SK-N-SH (cell line): Measurements from ENCODE around the gene LAMP2. TPM values are rescaled to one million over a fixed set of nuclear protein-coding genes. Genes with fewer than 3 reads are reported as not detected.
"Not testable (repeated sequence)": the region's sequence is repeated elsewhere in the genome, so short reads cannot be mapped to it uniquely, and the experiment has no call there.

Source experiments
- CTCF ChIA-PET: fragments of 300-600, 350-600 bp; formaldehyde crosslinking; extraction: SDS; loops from one replicate; lab custom pipeline; 2021; lab: Yijun Ruan, JAX
- POLR2A ChIA-PET: fragments of 350-600 bp; sonication (Branson Sonifier 250); formaldehyde crosslinking; extraction: SDS; loops from one replicate; lab custom pipeline; 2020; ENCODE audit warnings: antibody characterized with exemption, inconsistent platforms; lab: Yijun Ruan, JAX
- DNase-seq: peaks from one replicate; pipeline ENCODE4 v3.0.0; 2012
- H2AFZ ChIP-seq: fragments of 200-600 bp; sonication (generic); 2 replicates; pipeline ENCODE4 v1.8.1; 2016; ENCODE audit warnings: antibody characterized with exemption, mild to moderate bottlenecking, low read depth
- H3F3A ChIP-seq: fragments of 200-600 bp; sonication (generic); replicated peaks from 2 replicates; pipeline ENCODE3; 2016; ENCODE audit warnings: antibody characterized with exemption, mild to moderate bottlenecking; ENCODE audit not compliant: insufficient read depth
- H3K27ac ChIP-seq, 2 experiments: fragments of 200-500 bp in 1 of 2; fragments of 200-600 bp in 1 of 2; sonication (Bioruptor generic) in 1 of 2; sonication (generic), shearing (Covaris generic) in 1 of 2; 2 replicates each; pipeline versions ENCODE4 v1.5.1 to v1.6.1; 2014 to 2016; ENCODE audit warnings: low read depth in 2 of 2, inconsistent platforms in 1 of 2, low read length in 1 of 2, mild to moderate bottlenecking in 1 of 2, mixed read lengths in 1 of 2
- H3K27me3 ChIP-seq: fragments of 200-600 bp; sonication (generic), shearing (Covaris generic); 2 replicates; pipeline ENCODE4 v1.6.1; 2016; ENCODE audit warnings: mixed run types; ENCODE audit not compliant: insufficient read depth
- H3K36me3 ChIP-seq, 2 experiments: fragments of 200-500 bp in 1 of 2; fragments of 200-600 bp in 1 of 2; sonication (Bioruptor generic) in 1 of 2; sonication (generic) in 1 of 2; replicated peaks in 1 of 2; 2 replicates each; pipeline versions ENCODE3 to v1.5.1; 2014 to 2016; ENCODE audit warnings: low read length in 1 of 2, mild to moderate bottlenecking in 1 of 2; ENCODE audit not compliant: insufficient read depth in 2 of 2, control insufficient read depth in 1 of 2
- H3K4me1 ChIP-seq, 2 experiments: fragments of 200-500 bp in 1 of 2; fragments of 200-600 bp in 1 of 2; sonication (Bioruptor generic) in 1 of 2; sonication (generic), shearing (Covaris generic) in 1 of 2; 2 replicates each; pipeline versions ENCODE4 v1.5.1 to v1.6.1; 2014 to 2016; ENCODE audit warnings: low read depth in 1 of 2, low read length in 1 of 2, mixed run types in 1 of 2; ENCODE audit not compliant: insufficient read depth in 2 of 2, control insufficient read depth in 1 of 2
- H3K4me2 ChIP-seq: fragments of 200-600 bp; sonication (generic), shearing (Covaris generic); 2 replicates; pipeline ENCODE4 v1.6.1; 2017; ENCODE audit warnings: mixed run types
- H3K4me3 ChIP-seq, 2 experiments: fragments of 200-500 bp in 1 of 2; fragments of 200-600 bp in 1 of 2; sonication (Bioruptor generic) in 1 of 2; sonication (generic), shearing (Covaris generic) in 1 of 2; 2 replicates each; pipeline versions ENCODE4 v1.5.1 to v1.8.1; 2014 to 2016; ENCODE audit warnings: low read depth in 2 of 2, inconsistent platforms in 1 of 2, low read length in 1 of 2, mild to moderate bottlenecking in 1 of 2, mixed read lengths in 1 of 2, moderate library complexity in 1 of 2
- H3K79me2 ChIP-seq: fragments of 200-600 bp; sonication (generic); 2 replicates; pipeline ENCODE4 v1.8.1; 2017; ENCODE audit warnings: mild to moderate bottlenecking; ENCODE audit not compliant: insufficient read depth
- H3K9ac ChIP-seq: fragments of 200-600 bp; sonication (generic); 2 replicates; pipeline ENCODE4 v1.6.1; 2017; ENCODE audit warnings: mixed run types
- H3K9me2 ChIP-seq: fragments of 200-600 bp; sonication (generic); 2 replicates; pipeline ENCODE4 v1.6.1; 2017; ENCODE audit warnings: mixed run types
- H3K9me3 ChIP-seq: fragments of 200-600 bp; sonication (generic); 2 replicates; pipeline ENCODE4 v1.6.1; 2017; ENCODE audit warnings: mixed run types, mild to moderate bottlenecking, moderate library complexity
- H4K20me1 ChIP-seq: fragments of 200-600 bp; sonication (generic); 2 replicates; pipeline ENCODE4 v1.6.1; 2017; ENCODE audit warnings: mild to moderate bottlenecking, mixed run types; ENCODE audit not compliant: insufficient read depth
- EZH2phosphoT487 ChIP-seq: fragments of 200-600 bp; sonication (generic); IDR thresholded peaks from 2 replicates; pipeline ENCODE4 v1.6.1; 2017; ENCODE audit warnings: low read depth, mixed run types, mild to moderate bottlenecking, antibody characterized with exemption, moderate library complexity, borderline replicate concordance
- FOXM1 ChIP-seq: IDR thresholded peaks from 2 replicates; pipeline ENCODE4 v1.4.0; 2012; ENCODE audit warnings: low read depth, mild to moderate bottlenecking
- GABPA ChIP-seq: IDR thresholded peaks from 2 replicates; pipeline ENCODE4 v1.4.0; 2012; ENCODE audit warnings: low read depth, mild to moderate bottlenecking
- GATA2 ChIP-seq: sonication (generic); formaldehyde crosslinking; IDR thresholded peaks from 2 replicates; pipeline ENCODE4 v1.5.0; 2020; ENCODE audit warnings: mild to moderate bottlenecking, missing genetic modification reagents
- MAX ChIP-seq: IDR thresholded peaks from 2 replicates; pipeline ENCODE4 v1.4.0; 2012; ENCODE audit warnings: low read depth
- MEF2A ChIP-seq: IDR thresholded peaks from 2 replicates; pipeline ENCODE4 v1.4.0; 2012; ENCODE audit warnings: low read depth, borderline replicate concordance
- MXI1 ChIP-seq: IDR thresholded peaks from 2 replicates; pipeline ENCODE4 v1.6.1; 2012; ENCODE audit warnings: mild to moderate bottlenecking, low read depth, low read length, improper control_type of control experiment
- RAD21 ChIP-seq: IDR thresholded peaks from 2 replicates; pipeline ENCODE4 v1.6.1; 2012; ENCODE audit warnings: mild to moderate bottlenecking, low read length
- RCOR1 ChIP-seq: fragments of 150-350 bp; IDR thresholded peaks from 2 replicates; pipeline ENCODE4 v1.6.1; 2017; ENCODE audit warnings: antibody characterized with exemption, low read length
- RXRA ChIP-seq: IDR thresholded peaks from 2 replicates; pipeline ENCODE4 v1.4.0; 2012; ENCODE audit warnings: low read depth, mild to moderate bottlenecking, borderline replicate concordance
- SMC3 ChIP-seq: IDR thresholded peaks from 2 replicates; pipeline ENCODE4 v1.6.1; 2012; ENCODE audit warnings: low read depth, low read length, improper control_type of control experiment
- TAF1 ChIP-seq: IDR thresholded peaks from 2 replicates; pipeline ENCODE4 v1.6.1; 2012; ENCODE audit warnings: low read depth, mild to moderate bottlenecking, low read length, moderate library complexity, borderline replicate concordance
- TCF12 ChIP-seq: IDR thresholded peaks from 2 replicates; pipeline ENCODE4 v1.4.0; 2012
- USF2 ChIP-seq: fragments of 150-350 bp; IDR thresholded peaks from 2 replicates; pipeline ENCODE4 v1.6.1; 2017; ENCODE audit warnings: antibody characterized with exemption, low read length, low read depth, borderline replicate concordance
- YY1 ChIP-seq: IDR thresholded peaks from 2 replicates; pipeline ENCODE4 v1.4.0; 2012; ENCODE audit warnings: low read depth, mild to moderate bottlenecking
- WGBS: methylation state at CpG from one replicate; pipeline ENCODE4 v1.1.6; 2017; ENCODE audit warnings: low lambda C conversion rate; 5-methylcytosine and 5-hydroxymethylcytosine counted together
- polyA plus RNA-seq, 3 experiments: library from polyadenylated mRNA; depleted of rRNA; stranded (reverse); fragments of >200 nt; gene quantifications; 2 replicates each; pipeline ENCODE4 v1.2.3, GENCODE V29; 2012
- TF ChIP-seq, protein P1 (sequence below): fragments of 200-600 bp; sonication (generic); IDR thresholded peaks from 2 replicates; pipeline ENCODE4 v1.6.1; 2017; ENCODE audit warnings: antibody characterized with exemption, mild to moderate bottlenecking, moderate library complexity
- TF ChIP-seq, protein P2 (sequence below): fragments of 150-350 bp; IDR thresholded peaks from 2 replicates; pipeline ENCODE4 v1.6.1; 2016; ENCODE audit warnings: mild to moderate bottlenecking, low read depth, low read length
- TF ChIP-seq, protein P3 (sequence below): IDR thresholded peaks from 2 replicates; pipeline ENCODE4 v1.6.1; 2012; ENCODE audit warnings: mild to moderate bottlenecking, low read depth, low read length, moderate library complexity

LAMP2 gene
- polyA plus RNA-seq, 1 of the 3 experiments (the other 2 are of a cell fraction): 108 TPM

DNA sequence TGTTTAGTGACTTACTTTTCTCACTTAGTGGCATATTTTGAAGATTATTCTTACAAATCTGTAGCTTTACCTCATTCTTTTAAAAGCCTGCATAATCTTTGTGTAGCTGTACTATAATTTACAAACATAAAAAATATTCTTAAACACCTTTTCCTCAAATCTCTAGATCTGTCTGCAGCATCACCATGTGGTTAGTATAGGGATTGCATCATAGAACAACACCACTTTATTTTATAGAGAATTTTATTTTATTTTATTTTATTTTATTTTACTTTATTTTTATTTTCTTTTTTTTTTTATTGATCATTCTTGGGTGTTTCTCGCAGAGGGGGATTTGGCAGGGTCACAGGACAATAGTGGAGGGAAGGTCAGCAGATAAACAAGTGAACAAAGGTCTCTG, 6.4 kb upstream of the LAMP2 start:
- DNase-seq: peak; percentile 31
- H3K9me2 ChIP-seq, H3K36me3 ChIP-seq, H3K9ac ChIP-seq, H3K4me2 ChIP-seq, H3K79me2 ChIP-seq, POLR2A ChIA-PET, H3K4me3 ChIP-seq, H4K20me1 ChIP-seq, H2AFZ ChIP-seq, H3K4me1 ChIP-seq, H3K27me3 ChIP-seq, H3K27ac ChIP-seq, H3K9me3 ChIP-seq, H3F3A ChIP-seq: not testable (repeated sequence)
- WGBS: 3% methylated on average over 1 of the region's 1 CpG
- CTCF ChIA-PET: interaction anchor here (0.9 to 2.4 kb wide), 6 partner anchors 10 to 226 kb away, joined by 3 to 18 read pairs (median 3); no protein-coding TSS in a partner anchor
- TF ChIP-seq, protein P1, sequence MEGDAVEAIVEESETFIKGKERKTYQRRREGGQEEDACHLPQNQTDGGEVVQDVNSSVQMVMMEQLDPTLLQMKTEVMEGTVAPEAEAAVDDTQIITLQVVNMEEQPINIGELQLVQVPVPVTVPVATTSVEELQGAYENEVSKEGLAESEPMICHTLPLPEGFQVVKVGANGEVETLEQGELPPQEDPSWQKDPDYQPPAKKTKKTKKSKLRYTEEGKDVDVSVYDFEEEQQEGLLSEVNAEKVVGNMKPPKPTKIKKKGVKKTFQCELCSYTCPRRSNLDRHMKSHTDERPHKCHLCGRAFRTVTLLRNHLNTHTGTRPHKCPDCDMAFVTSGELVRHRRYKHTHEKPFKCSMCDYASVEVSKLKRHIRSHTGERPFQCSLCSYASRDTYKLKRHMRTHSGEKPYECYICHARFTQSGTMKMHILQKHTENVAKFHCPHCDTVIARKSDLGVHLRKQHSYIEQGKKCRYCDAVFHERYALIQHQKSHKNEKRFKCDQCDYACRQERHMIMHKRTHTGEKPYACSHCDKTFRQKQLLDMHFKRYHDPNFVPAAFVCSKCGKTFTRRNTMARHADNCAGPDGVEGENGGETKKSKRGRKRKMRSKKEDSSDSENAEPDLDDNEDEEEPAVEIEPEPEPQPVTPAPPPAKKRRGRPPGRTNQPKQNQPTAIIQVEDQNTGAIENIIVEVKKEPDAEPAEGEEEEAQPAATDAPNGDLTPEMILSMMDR: peak; percentile 70
- TF ChIP-seq RAD21 (peak; percentile 61), SMC3 (peak; percentile 39; the same call in 1 of the 2 replicates)

GRCh38 chrX:120474085-120474484, 5.0 kb upstream of the LAMP2 start:
- no peak overlapping the region for H3K9ac ChIP-seq
- H2AFZ ChIP-seq: no peak overlapping the region
- ChIA-PET POLR2A (no interaction called here), CTCF (interaction anchor here (2.4 kb wide), 1 partner anchor 12 kb away, joined by 7 read pairs; no protein-coding TSS in a partner anchor)
- H3K36me3 ChIP-seq: no peaks in the 10 kb centered on the region
- no peaks in the 10 kb centered on the region; the same call in 1 of the 2 replicates for H3K27me3 ChIP-seq
- H3K4me3 ChIP-seq: no peak overlapping the region
- no peaks in the 10 kb centered on the region for H3K9me3 ChIP-seq
- no peaks in the 10 kb centered on the region for H3K79me2 ChIP-seq
- no peaks in the 10 kb centered on the region for H3K9me2 ChIP-seq
- DNase-seq: no peak
- H3K4me1 ChIP-seq: no peaks in the 10 kb centered on the region
- no peak overlapping the region for H3K27ac ChIP-seq
- 57% methylated on average over 3 of the region's 3 CpGs for WGBS
- TF ChIP-seq RCOR1: no peak
- TF ChIP-seq RAD21: no peak
- no peak for TF ChIP-seq MAX
- no peak for TF ChIP-seq USF2
- no peak for TF ChIP-seq FOXM1
- no peak for TF ChIP-seq MXI1
- no peak for TF ChIP-seq GABPA
- no peak for TF ChIP-seq TAF1
- TF ChIP-seq, protein P2, sequence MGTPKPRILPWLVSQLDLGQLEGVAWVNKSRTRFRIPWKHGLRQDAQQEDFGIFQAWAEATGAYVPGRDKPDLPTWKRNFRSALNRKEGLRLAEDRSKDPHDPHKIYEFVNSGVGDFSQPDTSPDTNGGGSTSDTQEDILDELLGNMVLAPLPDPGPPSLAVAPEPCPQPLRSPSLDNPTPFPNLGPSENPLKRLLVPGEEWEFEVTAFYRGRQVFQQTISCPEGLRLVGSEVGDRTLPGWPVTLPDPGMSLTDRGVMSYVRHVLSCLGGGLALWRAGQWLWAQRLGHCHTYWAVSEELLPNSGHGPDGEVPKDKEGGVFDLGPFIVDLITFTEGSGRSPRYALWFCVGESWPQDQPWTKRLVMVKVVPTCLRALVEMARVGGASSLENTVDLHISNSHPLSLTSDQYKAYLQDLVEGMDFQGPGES: no peak
- TF ChIP-seq MEF2A: no peak
- TF ChIP-seq TCF12: no peak
- no peak for TF ChIP-seq EZH2phosphoT487
- no peak for TF ChIP-seq RXRA
- no peak for TF ChIP-seq GATA2 (CRISPR knock-in tag)
- TF ChIP-seq, protein P3, sequence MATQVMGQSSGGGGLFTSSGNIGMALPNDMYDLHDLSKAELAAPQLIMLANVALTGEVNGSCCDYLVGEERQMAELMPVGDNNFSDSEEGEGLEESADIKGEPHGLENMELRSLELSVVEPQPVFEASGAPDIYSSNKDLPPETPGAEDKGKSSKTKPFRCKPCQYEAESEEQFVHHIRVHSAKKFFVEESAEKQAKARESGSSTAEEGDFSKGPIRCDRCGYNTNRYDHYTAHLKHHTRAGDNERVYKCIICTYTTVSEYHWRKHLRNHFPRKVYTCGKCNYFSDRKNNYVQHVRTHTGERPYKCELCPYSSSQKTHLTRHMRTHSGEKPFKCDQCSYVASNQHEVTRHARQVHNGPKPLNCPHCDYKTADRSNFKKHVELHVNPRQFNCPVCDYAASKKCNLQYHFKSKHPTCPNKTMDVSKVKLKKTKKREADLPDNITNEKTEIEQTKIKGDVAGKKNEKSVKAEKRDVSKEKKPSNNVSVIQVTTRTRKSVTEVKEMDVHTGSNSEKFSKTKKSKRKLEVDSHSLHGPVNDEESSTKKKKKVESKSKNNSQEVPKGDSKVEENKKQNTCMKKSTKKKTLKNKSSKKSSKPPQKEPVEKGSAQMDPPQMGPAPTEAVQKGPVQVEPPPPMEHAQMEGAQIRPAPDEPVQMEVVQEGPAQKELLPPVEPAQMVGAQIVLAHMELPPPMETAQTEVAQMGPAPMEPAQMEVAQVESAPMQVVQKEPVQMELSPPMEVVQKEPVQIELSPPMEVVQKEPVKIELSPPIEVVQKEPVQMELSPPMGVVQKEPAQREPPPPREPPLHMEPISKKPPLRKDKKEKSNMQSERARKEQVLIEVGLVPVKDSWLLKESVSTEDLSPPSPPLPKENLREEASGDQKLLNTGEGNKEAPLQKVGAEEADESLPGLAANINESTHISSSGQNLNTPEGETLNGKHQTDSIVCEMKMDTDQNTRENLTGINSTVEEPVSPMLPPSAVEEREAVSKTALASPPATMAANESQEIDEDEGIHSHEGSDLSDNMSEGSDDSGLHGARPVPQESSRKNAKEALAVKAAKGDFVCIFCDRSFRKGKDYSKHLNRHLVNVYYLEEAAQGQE: no peak
- no peak for TF ChIP-seq YY1
- no peaks in the 10 kb centered on the region for H4K20me1 ChIP-seq
- no peak overlapping the region for H3K4me2 ChIP-seq
- no peaks in the 10 kb centered on the region for H3F3A ChIP-seq
